HUES64 (cell line): ENCODE data around the gene ADGRL3.
"Not testable (repeated sequence)": the region's sequence is repeated elsewhere in the genome, so short reads cannot be mapped to it uniquely, and the experiment has no call there.

Experiments used
- H3K27ac ChIP-seq: 2 replicates; pipeline ENCODE4 v1.7.0; 2013; ENCODE audit warnings: low read depth, low read length, inconsistent platforms
- H3K27me3 ChIP-seq: 2 replicates; pipeline ENCODE4 v1.6.1; 2013; ENCODE audit warnings: mild to moderate bottlenecking, low read length; ENCODE audit not compliant: insufficient read depth
- H3K36me3 ChIP-seq: 2 replicates; pipeline ENCODE4 v1.6.1; 2013; ENCODE audit warnings: mild to moderate bottlenecking, low read length; ENCODE audit not compliant: insufficient read depth
- H3K4me1 ChIP-seq: 2 replicates; pipeline ENCODE4 v1.6.1; 2013; ENCODE audit warnings: mild to moderate bottlenecking, low read length, moderate library complexity; ENCODE audit not compliant: insufficient read depth
- H3K4me3 ChIP-seq: 2 replicates; pipeline ENCODE4 v1.5.1; 2013; ENCODE audit warnings: mild to moderate bottlenecking, low read length, moderate library complexity
- H3K9ac ChIP-seq: 2 replicates; pipeline ENCODE4 v1.6.1; 2013; ENCODE audit warnings: mild to moderate bottlenecking, low read depth, low read length
- H3K9me3 ChIP-seq: 2 replicates; pipeline ENCODE4 v1.6.1; 2013; ENCODE audit warnings: low read depth, low read length; ENCODE audit not compliant: insufficient read depth
- WGBS: fragments of 150-250, 120-280 bp; methylation state at CpG from one replicate; pipeline ENCODE4 v1.1.7; 2013; ENCODE audit warnings: missing lambda C conversion rate; 5-methylcytosine and 5-hydroxymethylcytosine counted together

The ADGRL3 gene

GRCh38 chr4:61820136-61820535, 620.0 kb downstream of the ADGRL3 start:
- Histone ChIP-seq H3K9ac (no peak overlapping the region), H3K9me3 (peaks cover 15% of the 10 kb centered on the region; the same call in 1 of the 2 replicates), H3K4me3 (no peak overlapping the region), H3K27ac (no peak overlapping the region), H3K4me1 (0 out of 2 replicates have a peak, but pooled peaks cover 6% of the 10 kb centered on the region), H3K27me3 (no peaks in the 10 kb centered on the region), H3K36me3 (peaks cover 12% of the 10 kb centered on the region; the same call in 1 of the 2 replicates)
- 98% methylated on average over 2 of the region's 3 CpGs for WGBS

- no peaks in the 10 kb centered on the region for H3K27me3 ChIP-seq
- H3K9me3 ChIP-seq = no peaks in the 10 kb centered on the region
- H3K4me3 ChIP-seq = no peak overlapping the region
- peaks cover 28% of the 10 kb centered on the region for H3K4me1 ChIP-seq
- WGBS = 100% methylated on average over 1 of the region's 2 CpGs
- no peak overlapping the region for H3K27ac ChIP-seq
- H3K9ac ChIP-seq = no peak overlapping the region
- H3K36me3 ChIP-seq = no peaks in the 10 kb centered on the region
Observed at GRCh38 chr4:61824454-61824853, 624.3 kb downstream of the ADGRL3 start.

- no peak overlapping the region for H3K9ac ChIP-seq
- no peaks in the 10 kb centered on the region for H3K9me3 ChIP-seq
- H3K27me3 ChIP-seq = no peaks in the 10 kb centered on the region
- 26% methylated on average over 1 of the region's 1 CpG for WGBS
- H3K27ac ChIP-seq = no peak overlapping the region
- H3K4me1 ChIP-seq = peaks cover 40% of the 10 kb centered on the region
- no peaks in the 10 kb centered on the region for H3K36me3 ChIP-seq
- H3K4me3 ChIP-seq = no peak overlapping the region
Observed at GRCh38 chr4:61827907-61828391, 627.8 kb downstream of the ADGRL3 start.

- Histone ChIP-seq H3K4me3 (no peak overlapping the region), H3K27ac (no peak overlapping the region), H3K9ac (no peak overlapping the region), H3K9me3 (no peaks in the 10 kb centered on the region), H3K27me3 (no peaks in the 10 kb centered on the region), H3K4me1 (peaks cover 43% of the 10 kb centered on the region), H3K36me3 (no peaks in the 10 kb centered on the region)
- WGBS = 100% methylated on average over 1 of the region's 3 CpGs
Observed at GRCh38 chr4:61828960-61829359, 628.8 kb downstream of the ADGRL3 start.

GRCh38 chr4:61831987-61832386, 631.9 kb downstream of the ADGRL3 start:
- 78% methylated on average over 1 of the region's 1 CpG for WGBS
- peaks cover 66% of the 10 kb centered on the region for H3K4me1 ChIP-seq
- H3K36me3 ChIP-seq = no peaks in the 10 kb centered on the region
- H3K27ac ChIP-seq = no peak overlapping the region
- H3K9ac ChIP-seq = no peak overlapping the region
- H3K4me3 ChIP-seq = no peak overlapping the region
- no peaks in the 10 kb centered on the region for H3K9me3 ChIP-seq
- H3K27me3 ChIP-seq = no peaks in the 10 kb centered on the region

GRCh38 chr4:61837395-61837794, 637.3 kb downstream of the ADGRL3 start:
- H3K36me3 ChIP-seq = no peaks in the 10 kb centered on the region
- no peaks in the 10 kb centered on the region for H3K27me3 ChIP-seq
- H3K9ac ChIP-seq = no peak overlapping the region
- WGBS = 47% methylated on average over 2 of the region's 2 CpGs
- H3K9me3 ChIP-seq = no peaks in the 10 kb centered on the region
- H3K4me3 ChIP-seq = peak overlapping the region; percentile 1; the same call in 1 of the 2 replicates
- peaks cover 74% of the 10 kb centered on the region for H3K4me1 ChIP-seq
- peak overlapping the region; percentile 75 for H3K27ac ChIP-seq

GRCh38 chr4:61838072-61838471, 637.9 kb downstream of the ADGRL3 start:
- Histone ChIP-seq H3K9ac (no peak overlapping the region), H3K27me3 (no peaks in the 10 kb centered on the region), H3K27ac (peak overlapping the region; percentile 75; the same call in 1 of the 2 replicates), H3K36me3 (no peaks in the 10 kb centered on the region), H3K9me3 (no peaks in the 10 kb centered on the region), H3K4me1 (peaks cover 71% of the 10 kb centered on the region), H3K4me3 (no peak overlapping the region)

- WGBS = 72% methylated on average over 3 of the region's 3 CpGs
- no peak overlapping the region for H3K9ac ChIP-seq
- no peaks in the 10 kb centered on the region for H3K27me3 ChIP-seq
- H3K27ac ChIP-seq = 0 out of 2 replicates have a peak overlapping the region, but pooled peaks have one; percentile 7
- peaks cover 48% of the 10 kb centered on the region for H3K4me1 ChIP-seq
- H3K9me3 ChIP-seq = no peaks in the 10 kb centered on the region
- H3K4me3 ChIP-seq = no peak overlapping the region
- no peaks in the 10 kb centered on the region for H3K36me3 ChIP-seq
Observed at GRCh38 chr4:61841714-61842113, 641.6 kb downstream of the ADGRL3 start.

GRCh38 chr4:61851126-61851525, 651.0 kb downstream of the ADGRL3 start:
- no peak overlapping the region for H3K27ac ChIP-seq
- no peaks in the 10 kb centered on the region for H3K27me3 ChIP-seq
- 0 out of 2 replicates have a peak, but pooled peaks cover 3% of the 10 kb centered on the region for H3K9me3 ChIP-seq
- H3K9ac ChIP-seq = no peak overlapping the region
- 98% methylated on average over 3 of the region's 3 CpGs for WGBS
- no peak overlapping the region for H3K4me3 ChIP-seq
- no peaks in the 10 kb centered on the region for H3K36me3 ChIP-seq
- peaks cover 24% of the 10 kb centered on the region for H3K4me1 ChIP-seq

GRCh38 chr4:61852105-61852504, 652.0 kb downstream of the ADGRL3 start:
- not testable (repeated sequence) for H3K36me3 ChIP-seq, H3K4me3 ChIP-seq, H3K9ac ChIP-seq, H3K27me3 ChIP-seq, H3K9me3 ChIP-seq, H3K27ac ChIP-seq
- 97% methylated on average over 5 of the region's 5 CpGs for WGBS
- peaks cover 24% of the 10 kb centered on the region for H3K4me1 ChIP-seq

GRCh38 chr4:61853041-61853440, 652.9 kb downstream of the ADGRL3 start:
- H3K36me3 ChIP-seq = no peaks in the 10 kb centered on the region
- H3K9me3 ChIP-seq = no peaks in the 10 kb centered on the region
- no peaks in the 10 kb centered on the region for H3K27me3 ChIP-seq
- H3K4me3 ChIP-seq = no peak overlapping the region; the same call in 1 of the 2 replicates
- peaks cover 24% of the 10 kb centered on the region for H3K4me1 ChIP-seq
- no peak overlapping the region for H3K9ac ChIP-seq
- peak overlapping the region; percentile 29; the same call in 1 of the 2 replicates for H3K27ac ChIP-seq
- 53% methylated on average over 6 of the region's 6 CpGs for WGBS

GRCh38 chr4:61860376-61860775, 660.2 kb downstream of the ADGRL3 start:
- 93% methylated on average over 6 of the region's 6 CpGs for WGBS
- Histone ChIP-seq H3K9me3 (no peaks in the 10 kb centered on the region), H3K36me3 (no peaks in the 10 kb centered on the region), H3K4me3 (no peak overlapping the region), H3K9ac (no peak overlapping the region), H3K4me1 (no peaks in the 10 kb centered on the region), H3K27me3 (no peaks in the 10 kb centered on the region), H3K27ac (no peak overlapping the region)
